Measurements from ENCODE around the gene SLC6A12. TPM values are rescaled to one million over a fixed set of nuclear protein-coding genes. Genes with fewer than 3 reads are reported as not detected.

Gene SLC6A12
- total RNA-seq, 1 experiment from 2014 or later = not detected

- Histone ChIP-seq H3K4me1 (replicated peaks; ENCODE audit: insufficient read depth) (peaks cover 15% of the 10 kb centered on the region), H3K79me2 (ENCODE audit: low read depth) (no peaks in the 10 kb centered on the region), H3K27ac (no peak overlapping the region), H3K36me3 (ENCODE audit: low read depth) (no peaks in the 10 kb centered on the region), H3K9me3 (ENCODE audit: insufficient read depth, low read depth) (no peaks in the 10 kb centered on the region), H3K4me2 (no peak overlapping the region), H4K20me1 (ENCODE audit: insufficient read depth) (no peaks in the 10 kb centered on the region), H3K27me3 (ENCODE audit: insufficient read depth, low read depth) (peaks cover 57% of the 10 kb centered on the region), H2AFZ (no peak overlapping the region), H3K4me3 (no peak overlapping the region), H3F3A (ENCODE audit: insufficient read depth, low read depth) (no peaks in the 10 kb centered on the region), H3K9me2 (ENCODE audit: insufficient read depth) (no peaks in the 10 kb centered on the region)
- DNase-seq = no peak
- BruUV-seq (replicated peaks) = no TSS peak
- TF ChIP-seq EZH2 (IDR thresholded peaks at IDR 0.05; ENCODE audit: low read depth) (no peak), CTCF (conservative IDR thresholded peaks at IDR 0.05) (no peak)
- intact Hi-C loops (cut with micrococcal nuclease; ENCODE audit: unreplicated experiment) = no loop called here
- CTCF ChIA-PET = no interaction called here
- POLR2A ChIA-PET (ENCODE audit: unreplicated experiment) = no interaction called here
Observed at GRCh38 chr12:172732-173161, 41.2 kb downstream of the SLC6A12 start.

GRCh38 chr12:171743-172676, 41.9 kb downstream of the SLC6A12 start:
- BruUV-seq (replicated peaks) = no TSS peak
- Histone ChIP-seq H3K9me2 (ENCODE audit: insufficient read depth) (no peaks in the 10 kb centered on the region), H2AFZ (no peak overlapping the region), H3K4me2 (no peak overlapping the region), H3K27me3 (ENCODE audit: insufficient read depth, low read depth) (peaks cover 65% of the 10 kb centered on the region), H3K4me3 (no peak overlapping the region), H3K79me2 (ENCODE audit: low read depth) (no peaks in the 10 kb centered on the region), H4K20me1 (ENCODE audit: insufficient read depth) (no peaks in the 10 kb centered on the region), H3K27ac (no peak overlapping the region), H3K4me1 (replicated peaks; ENCODE audit: insufficient read depth) (peaks cover 11% of the 10 kb centered on the region), H3K36me3 (ENCODE audit: low read depth) (no peaks in the 10 kb centered on the region), H3F3A (ENCODE audit: insufficient read depth, low read depth) (no peaks in the 10 kb centered on the region), H3K9me3 (ENCODE audit: insufficient read depth, low read depth) (no peaks in the 10 kb centered on the region)
- CTCF ChIA-PET = no interaction called here
- POLR2A ChIA-PET (ENCODE audit: unreplicated experiment) = no interaction called here
- DNase-seq = no peak
- intact Hi-C loops (cut with micrococcal nuclease; ENCODE audit: unreplicated experiment) = no loop called here
- no peak for TF ChIP-seq EZH2 (IDR thresholded peaks at IDR 0.05; ENCODE audit: low read depth)
- TF ChIP-seq CTCF (conservative IDR thresholded peaks at IDR 0.05) = no peak

- intact Hi-C loops (cut with micrococcal nuclease; ENCODE audit: unreplicated experiment) = no loop called here
- Histone ChIP-seq H3K79me2 (ENCODE audit: low read depth) (no peaks in the 10 kb centered on the region), H3K4me1 (replicated peaks; ENCODE audit: insufficient read depth) (peaks cover 4% of the 10 kb centered on the region), H3K27ac (no peak overlapping the region), H2AFZ (no peak overlapping the region), H4K20me1 (ENCODE audit: insufficient read depth) (no peaks in the 10 kb centered on the region), H3K9me2 (ENCODE audit: insufficient read depth) (no peaks in the 10 kb centered on the region), H3K9me3 (ENCODE audit: insufficient read depth, low read depth) (no peaks in the 10 kb centered on the region), H3K36me3 (ENCODE audit: low read depth) (no peaks in the 10 kb centered on the region), H3K4me3 (no peak overlapping the region), H3F3A (ENCODE audit: insufficient read depth, low read depth) (no peaks in the 10 kb centered on the region), H3K27me3 (ENCODE audit: insufficient read depth, low read depth) (peaks cover 70% of the 10 kb centered on the region), H3K4me2 (no peak overlapping the region)
- ChIA-PET POLR2A (ENCODE audit: unreplicated experiment) (no interaction called here), CTCF (no interaction called here)
- DNase-seq = no peak
- no TSS peak for BruUV-seq (replicated peaks)
- TF ChIP-seq CTCF (conservative IDR thresholded peaks at IDR 0.05) (no peak), EZH2 (IDR thresholded peaks at IDR 0.05; ENCODE audit: low read depth) (no peak)
Observed at GRCh38 chr12:171276-171675, 42.7 kb downstream of the SLC6A12 start.
